A549 (cell line): ENCODE measurements around the gene CACNA1H. TPM values are rescaled to one million over a fixed set of nuclear protein-coding genes. Genes with fewer than 3 reads are reported as not detected.

Source experiments
- ATAC-seq, 2 experiments: fragments of 200-7000 bp in 1 of 2; fragments of >200 bp in 1 of 2; cut with Nextera tagmentation in 1 of 2; cut with Tn5 transposase in 1 of 2; 3 replicates each; pipeline versions ENCODE4 v1.8.0 to v1.9.1; 2018 to 2020; ENCODE audit warnings: mild to moderate bottlenecking in 1 of 2, moderate library complexity in 1 of 2
- CTCF ChIA-PET: fragments of 300-600 bp; sonication (Branson Sonifier 250); formaldehyde crosslinking; extraction: SDS; loops from one replicate; lab custom pipeline; 2021; ENCODE audit warnings: antibody characterized with exemption, inconsistent platforms; lab: Yijun Ruan, JAX
- POLR2A ChIA-PET: fragments of 350-600 bp; formaldehyde crosslinking; extraction: SDS; loops from one replicate; lab custom pipeline; 2021; ENCODE audit warnings: antibody characterized with exemption, inconsistent platforms; lab: Yijun Ruan, JAX
- DNase-seq, 2 experiments: peaks; one replicate each; pipeline versions ENCODE4 v3.0.0 to v3.0.0-alpha.2; 2011 to 2016; ENCODE audit warnings: low read depth in 1 of 2, low spot score in 1 of 2
- FAIRE-seq: peaks from 2 replicates; lab custom pipeline; 2011; peaks lifted over from hg19 to GRCh38; lab: Jason Lieb, UNC
- H3K27ac ChIP-seq, 2 experiments: fragments of >200 bp; sonication (Bioruptor Twin); formaldehyde crosslinking; 3 replicates each; pipeline ENCODE4 v1.5.1; 2016 to 2017
- H3K4me1 ChIP-seq: fragments of >200 bp; sonication (Bioruptor Twin); formaldehyde crosslinking; 3 replicates; pipeline ENCODE4 v1.6.1; 2016
- H3K4me2 ChIP-seq: fragments of >200 bp; sonication (Bioruptor Twin); formaldehyde crosslinking; 3 replicates; pipeline ENCODE4 v1.6.1; 2016
- H3K4me3 ChIP-seq: fragments of >200 bp; sonication (Bioruptor Twin); formaldehyde crosslinking; 3 replicates; pipeline ENCODE4 v1.5.1; 2016
- H3K9me3 ChIP-seq: fragments of >200 bp; sonication (Bioruptor Twin); formaldehyde crosslinking; 3 replicates; pipeline ENCODE4 v1.6.1; 2016
- BHLHE40 ChIP-seq: IDR thresholded peaks from 2 replicates; pipeline ENCODE4 v1.6.1; 2012; ENCODE audit warnings: low read depth, low read length, inconsistent platforms
- CBX2 ChIP-seq: fragments of 200-600 bp; sonication (generic); IDR thresholded peaks from 2 replicates; pipeline ENCODE4 v1.6.1; 2016; ENCODE audit warnings: low read depth, mild to moderate bottlenecking, borderline replicate concordance
- EHF ChIP-seq: fragments of 250-450 bp; sonication (Bioruptor Pico); IDR thresholded peaks from 2 replicates; pipeline ENCODE4 v1.5.0; 2020; ENCODE audit warnings: mild to moderate bottlenecking
- ESRRA ChIP-seq: fragments of 150-350 bp; IDR thresholded peaks from 2 replicates; pipeline ENCODE4 v1.6.1; 2014; ENCODE audit warnings: mild to moderate bottlenecking, low read length, borderline replicate concordance
- FOXS1 ChIP-seq: fragments of 250-450 bp; sonication (Bioruptor Pico); IDR thresholded peaks from 2 replicates; pipeline ENCODE4 v1.5.0; 2020; ENCODE audit warnings: mild to moderate bottlenecking, moderate library complexity
- JUN ChIP-seq, 2 experiments: fragments of >200 bp; sonication (Bioruptor Twin); formaldehyde crosslinking; IDR thresholded peaks; 2 replicates in 1 of 2; 3 replicates in 1 of 2; pipeline ENCODE4 v1.6.1; 2016 to 2017
- JUNB ChIP-seq: fragments of >200 bp; sonication (Bioruptor Twin); formaldehyde crosslinking; IDR thresholded peaks from 2 replicates; pipeline ENCODE4 v1.6.1; 2016
- KDM5A ChIP-seq: fragments of 200-600 bp; sonication (generic); IDR thresholded peaks from 2 replicates; pipeline ENCODE4 v1.6.1; 2016; ENCODE audit warnings: antibody characterized with exemption, mild to moderate bottlenecking
- MAZ ChIP-seq: fragments of 150-350 bp; IDR thresholded peaks from 2 replicates; pipeline ENCODE4 v1.6.1; 2014; ENCODE audit warnings: antibody characterized with exemption, low read depth, low read length, borderline replicate concordance
- MYC ChIP-seq: IDR thresholded peaks from 2 replicates; pipeline ENCODE4 v1.6.1; 2012; ENCODE audit warnings: mild to moderate bottlenecking, inconsistent platforms, low read length, improper control_type of control experiment, borderline replicate concordance
- NFE2L2 ChIP-seq: fragments of 150-350 bp; conservative IDR thresholded peaks from 2 replicates; pipeline ENCODE4 v1.6.1; 2014; ENCODE audit warnings: low read length
- RFX5 ChIP-seq: fragments of 450-650 bp; IDR thresholded peaks from 2 replicates; pipeline ENCODE4 v1.7.1; 2014; ENCODE audit warnings: antibody characterized with exemption, mild to moderate bottlenecking, moderate library complexity
- SREBF2 ChIP-seq: fragments of 450-650 bp; IDR thresholded peaks from 2 replicates; pipeline ENCODE4 v1.6.1; 2014; ENCODE audit warnings: mild to moderate bottlenecking, moderate library complexity
- TP53 ChIP-seq: fragments of 250-450 bp; sonication (Bioruptor Pico); IDR thresholded peaks from 2 replicates; pipeline ENCODE4 v1.5.0; 2021; ENCODE audit warnings: mild to moderate bottlenecking, moderate library complexity
- ZFP36 ChIP-seq: fragments of 450-650 bp; IDR thresholded peaks from 2 replicates; pipeline ENCODE4 v1.6.1; 2014; ENCODE audit warnings: borderline replicate concordance; ENCODE audit not compliant: partially characterized antibody
- ZSCAN20 ChIP-seq: fragments of 250-450 bp; sonication (Bioruptor Pico); IDR thresholded peaks from 2 replicates; pipeline ENCODE4 v1.8.0; 2022; ENCODE audit warnings: mild to moderate bottlenecking, moderate library complexity
- WGBS: methylation state at CpG from one replicate; pipeline ENCODE4 v1.1.6; 2017; ENCODE audit errors: missing lambda C conversion rate; 5-methylcytosine and 5-hydroxymethylcytosine counted together
- polyA plus RNA-seq, 4 experiments: library from polyadenylated mRNA; depleted of rRNA in 3 of 4; stranded (reverse); fragments of >200 nt; fragmentation: RNase III in 1 of 4; extraction: RNeasy Plus Mini Kit Qiagen cat#74134 plus additional on column Dnase treatment in 1 of 4; gene quantifications; 2 replicates in 3 of 4; 3 replicates in 1 of 4; pipeline ENCODE4 v1.2.3, GENCODE V29; 2011 to 2017
- TF ChIP-seq, protein P1 (sequence below): fragments of >200 bp; sonication (Bioruptor Twin); formaldehyde crosslinking; IDR thresholded peaks from 3 replicates; pipeline ENCODE4 v1.6.1; 2016

CACNA1H gene
- polyA plus RNA-seq, 2 of the 4 experiments (the other 2 are of a cell fraction) = 7.2 to 15.8 TPM

DNA sequence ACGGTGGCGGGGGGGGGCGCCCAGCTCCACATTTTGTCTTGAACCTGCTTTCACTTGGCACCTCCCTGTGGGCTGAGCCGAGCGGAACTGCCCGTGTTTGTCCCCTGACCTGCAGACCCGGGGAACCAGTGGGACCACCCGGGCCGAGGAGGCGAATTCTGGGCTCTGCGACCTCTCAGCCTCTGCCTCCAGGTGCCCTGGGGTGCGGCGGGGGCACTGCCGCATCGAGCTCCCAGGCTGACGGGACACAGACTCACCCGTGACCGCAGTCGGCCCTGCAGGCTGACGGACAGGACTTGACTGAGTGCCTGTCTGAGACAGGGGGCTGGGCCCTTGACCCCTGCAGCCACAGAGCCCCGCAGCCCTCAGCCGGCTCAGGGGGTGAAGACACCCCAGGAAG lies 45.8 kb upstream of the CACNA1H start:
- H3K9me3 ChIP-seq = no peaks in the 10 kb centered on the region
- H3K4me3 ChIP-seq = no peak overlapping the region
- ATAC-seq (no peak), FAIRE-seq (no peak), DNase-seq (no peak)
- POLR2A ChIA-PET = no interaction called here
- CTCF ChIA-PET = interaction anchor here (0.5 to 4.5 kb wide), 14 partner anchors 8 to 131 kb away, joined by 3 to 26 read pairs (median 5); no protein-coding TSS in a partner anchor
- no peak overlapping the region for H3K27ac ChIP-seq
- peaks cover 17% of the 10 kb centered on the region; the same call in 2 of the 3 replicates for H3K4me1 ChIP-seq
- no peak overlapping the region for H3K4me2 ChIP-seq
- WGBS = 52% methylated on average over 7 of the region's 22 CpGs
- TF ChIP-seq JUN (IDR thresholded peaks at IDR 0.05) (no peak), MAZ (no peak), KDM5A (no peak), RFX5 (no peak)

DNA sequence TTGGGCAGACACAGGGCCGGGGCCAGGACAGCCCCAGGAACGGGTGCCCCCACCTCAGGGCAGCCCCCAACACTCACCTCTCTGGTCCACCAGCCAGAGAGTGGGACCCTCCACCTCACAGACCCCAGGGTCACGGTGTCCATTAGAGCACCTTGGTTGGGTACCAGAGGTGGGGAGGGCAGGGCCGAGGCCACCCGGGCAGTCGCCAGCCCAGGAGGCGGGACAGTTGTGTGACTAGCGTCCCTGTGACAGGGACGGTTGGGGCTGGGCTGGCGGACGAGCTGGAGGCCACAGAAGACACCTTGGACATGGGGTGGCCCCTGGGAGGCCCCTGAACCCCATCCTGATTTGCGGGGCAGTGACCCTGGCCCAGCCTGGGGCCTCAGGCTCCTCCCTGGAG lies 45.2 kb upstream of the CACNA1H start:
- TF ChIP-seq CBX2 (no peak), ESRRA (no peak), NFE2L2 (no peak), BHLHE40 (no peak), FOXS1 (no peak), JUNB (no peak), MYC (no peak), TP53 (CRISPR knock-in tag) (no peak), EHF (CRISPR knock-in tag) (no peak)
- TF ChIP-seq, protein P1, sequence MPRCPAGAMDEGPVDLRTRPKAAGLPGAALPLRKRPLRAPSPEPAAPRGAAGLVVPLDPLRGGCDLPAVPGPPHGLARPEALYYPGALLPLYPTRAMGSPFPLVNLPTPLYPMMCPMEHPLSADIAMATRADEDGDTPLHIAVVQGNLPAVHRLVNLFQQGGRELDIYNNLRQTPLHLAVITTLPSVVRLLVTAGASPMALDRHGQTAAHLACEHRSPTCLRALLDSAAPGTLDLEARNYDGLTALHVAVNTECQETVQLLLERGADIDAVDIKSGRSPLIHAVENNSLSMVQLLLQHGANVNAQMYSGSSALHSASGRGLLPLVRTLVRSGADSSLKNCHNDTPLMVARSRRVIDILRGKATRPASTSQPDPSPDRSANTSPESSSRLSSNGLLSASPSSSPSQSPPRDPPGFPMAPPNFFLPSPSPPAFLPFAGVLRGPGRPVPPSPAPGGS = no peak
- CTCF ChIA-PET = interaction anchor here (0.5 to 4.5 kb wide), 9 partner anchors 10 to 178 kb away, joined by 3 to 26 read pairs (median 5); no protein-coding TSS in a partner anchor
- Histone ChIP-seq H3K4me3 (no peak overlapping the region), H3K27ac (no peak overlapping the region), H3K4me1 (peaks cover 17% of the 10 kb centered on the region; the same call in 2 of the 3 replicates), H3K4me2 (no peak overlapping the region), H3K9me3 (no peaks in the 10 kb centered on the region)
- WGBS = 81% methylated on average over 3 of the region's 12 CpGs
- POLR2A ChIA-PET = no interaction called here
- no peak for FAIRE-seq
- ATAC-seq = no peak
- no peak for DNase-seq

DNA sequence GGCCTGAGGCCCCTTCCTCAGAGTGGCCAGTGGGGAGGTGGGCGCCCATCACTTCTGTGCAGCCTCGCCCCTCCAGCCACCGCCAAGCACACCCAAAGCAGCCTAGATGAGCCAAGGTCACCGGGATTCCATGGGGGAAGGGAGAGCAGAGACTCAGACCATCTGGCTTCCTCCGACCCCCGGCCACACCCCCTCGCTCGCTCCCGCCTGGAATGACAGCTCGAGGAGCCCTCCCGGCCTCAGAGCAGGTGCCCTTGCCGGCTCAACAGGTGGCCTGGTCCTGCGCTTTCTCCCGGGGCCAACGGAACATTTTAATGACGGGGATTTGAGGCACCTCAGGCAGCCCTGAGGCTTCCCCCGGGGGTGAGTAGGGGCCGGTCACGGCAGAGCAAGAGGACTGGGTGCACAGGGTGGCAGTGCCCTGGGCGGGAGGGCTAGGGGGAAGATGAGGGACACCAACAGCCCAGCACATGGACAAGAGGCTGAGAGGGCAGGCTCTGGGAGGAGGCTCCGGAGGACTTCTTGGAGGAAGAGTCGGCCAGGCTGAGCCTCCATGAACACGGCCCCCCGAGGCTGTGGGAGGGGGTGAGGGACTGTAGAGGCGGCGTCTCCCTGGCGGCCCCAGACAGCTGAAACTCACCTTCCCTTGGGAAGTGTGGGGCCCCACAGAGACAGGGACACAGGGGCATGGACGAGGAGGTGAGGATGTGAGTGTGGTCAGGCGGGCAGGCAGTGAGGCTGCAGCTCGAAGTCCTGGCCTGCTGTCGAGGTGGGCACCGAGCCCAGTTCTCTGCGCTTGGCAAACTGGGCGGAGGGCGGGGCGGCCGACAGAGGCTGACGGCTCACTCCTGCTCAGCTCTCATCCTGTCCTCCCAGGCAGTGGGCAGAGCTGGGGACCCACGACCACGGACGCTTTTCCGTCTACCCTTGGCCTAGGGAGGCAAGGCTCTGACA lies 44.3 kb upstream of the CACNA1H start:
- Histone ChIP-seq H3K9me3 (no peaks in the 10 kb centered on the region), H3K27ac (no peak overlapping the region; a peak in 1 of 6 replicates), H3K4me1 (peaks cover 13% of the 10 kb centered on the region; the same call in 1 of the 3 replicates), H3K4me3 (no peak overlapping the region), H3K4me2 (peak overlapping the region; percentile 28; the same call in 2 of the 3 replicates)
- ATAC-seq = peak in 1 of 2 experiments; percentile 27; a peak in 3 of 6 replicates
- DNase-seq = no peak
- 30% methylated on average over 23 of the region's 42 CpGs for WGBS
- no peak for FAIRE-seq
- no peak for TF ChIP-seq ZSCAN20
- no peak for TF ChIP-seq SREBF2
- peak; percentile 86 for TF ChIP-seq ZFP36
- TF ChIP-seq, protein P1 = no peak
- POLR2A ChIA-PET = no interaction called here
- CTCF ChIA-PET = interaction anchor here (0.5 to 4.5 kb wide), 8 partner anchors 17 to 178 kb away, joined by 3 to 26 read pairs (median 4); no protein-coding TSS in a partner anchor
